ENCODE results near the gene LMAN2.

GRCh38 chr5:177310757-177311391 lies 40.6 kb downstream of the LMAN2 start:
- TF ChIP-seq POLR2A (IDR thresholded peaks at IDR 0.05) (no peak), CTCF (IDR thresholded peaks at IDR 0.05) (no peak)
